HepG2 (cell line): ENCODE measurements around the gene BAZ1A. TPM values are rescaled to one million over a fixed set of nuclear protein-coding genes. Genes with fewer than 3 reads are reported as not detected.

ENCODE experiments used
- ATF7 ChIP-seq, 2 experiments: fragments of 450-650 bp in 1 of 2; sonication (generic) in 1 of 2; formaldehyde crosslinking in 1 of 2; IDR thresholded peaks; 2 replicates each; pipeline versions ENCODE4 v1.4.0 to v1.6.1; 2016 to 2020; ENCODE audit warnings: antibody characterized with exemption in 1 of 2, mild to moderate bottlenecking in 1 of 2, missing genetic modification reagents in 1 of 2
- ATF7-NPFF ChIP-seq: sonication (generic); formaldehyde crosslinking; IDR thresholded peaks from 2 replicates; pipeline ENCODE4 v1.8.1; 2023; ENCODE audit warnings: mild to moderate bottlenecking, low read depth, missing genetic modification reagents, moderate library complexity
- DNMT3B ChIP-seq: conservative IDR thresholded peaks from 2 replicates; pipeline ENCODE4 v1.6.1; 2016; ENCODE audit warnings: missing biosample characterization, control low read depth
- FOXO1 ChIP-seq: sonication (generic); formaldehyde crosslinking; IDR thresholded peaks from 2 replicates; pipeline ENCODE4 v1.4.0; 2020; ENCODE audit warnings: missing genetic modification reagents
- MLLT10 ChIP-seq: sonication (generic); formaldehyde crosslinking; IDR thresholded peaks from 2 replicates; pipeline ENCODE4 v1.4.0; 2020; ENCODE audit warnings: missing genetic modification reagents
- NCOA5 ChIP-seq: sonication (generic); formaldehyde crosslinking; IDR thresholded peaks from 2 replicates; pipeline ENCODE4 v1.4.0; 2020; ENCODE audit warnings: missing genetic modification reagents
- SAP130 ChIP-seq: IDR thresholded peaks from 2 replicates; pipeline ENCODE4 v1.6.1; 2016; ENCODE audit warnings: low read depth
- SIN3A ChIP-seq: IDR thresholded peaks from 2 replicates; pipeline ENCODE4 v1.6.1; 2011; ENCODE audit warnings: low read depth, mild to moderate bottlenecking, control low read depth, low read length, borderline replicate concordance
- SIN3B ChIP-seq: fragments of 150-350 bp; IDR thresholded peaks from 2 replicates; pipeline ENCODE4 v1.6.1; 2014; ENCODE audit warnings: low read length
- SP1 ChIP-seq, 2 experiments: fragments of 450-650 bp in 1 of 2; sonication (generic) in 1 of 2; formaldehyde crosslinking in 1 of 2; IDR thresholded peaks; 2 replicates each; pipeline versions ENCODE4 v1.4.0 to v1.6.1; 2016 to 2020; ENCODE audit warnings: missing genetic modification reagents in 1 of 2
- XRCC5 ChIP-seq: fragments of 200-400 bp; formaldehyde crosslinking; optimal IDR thresholded peaks from 2 replicates; pipeline ENCODE3; 2017; ENCODE audit warnings: mild to moderate bottlenecking, low read length
- ZNF121 ChIP-seq: sonication (generic); formaldehyde crosslinking; IDR thresholded peaks from 2 replicates; pipeline ENCODE4 v1.5.0; 2020; ENCODE audit warnings: mild to moderate bottlenecking, missing genetic modification reagents
- ZNF230 ChIP-seq: sonication (generic); formaldehyde crosslinking; IDR thresholded peaks from 2 replicates; pipeline ENCODE4 v1.4.0; 2020; ENCODE audit warnings: mild to moderate bottlenecking, missing genetic modification reagents
- ZNF816 ChIP-seq: sonication (generic); formaldehyde crosslinking; IDR thresholded peaks from 2 replicates; pipeline ENCODE4 v1.8.0; 2022; ENCODE audit warnings: missing genetic modification reagents, mild to moderate bottlenecking, borderline replicate concordance
- ZNF879 ChIP-seq: sonication (generic); formaldehyde crosslinking; IDR thresholded peaks from 2 replicates; pipeline ENCODE4 v1.8.1; 2023; ENCODE audit warnings: missing genetic modification reagents
- ZSCAN21 ChIP-seq: sonication (generic); formaldehyde crosslinking; IDR thresholded peaks from 2 replicates; pipeline ENCODE4 v1.8.0; 2022; ENCODE audit warnings: mild to moderate bottlenecking, missing genetic modification reagents, moderate library complexity, borderline replicate concordance
- polyA plus RNA-seq, 8 experiments: library from polyadenylated mRNA; depleted of rRNA in 3 of 8; stranded (reverse) in 7 of 8; unstranded in 1 of 8; fragments of >200 nt; fragmentation: Illumina TruSeq in 4 of 8; extraction: Trizol in 4 of 8; gene quantifications; 2 replicates each; pipeline versions ENCODE4 v1.2.1 to v1.2.3, GENCODE V29; 2011 to 2016; ENCODE audit warnings: low read depth in 4 of 8, missing spikeins in 1 of 8, mixed read lengths in 1 of 8; ENCODE audit not compliant: insufficient read depth in 1 of 8
- total RNA-seq, 5 experiments: library from RNA; depleted of rRNA; stranded (reverse); fragments of >200 nt; fragmentation: Illumina TruSeq; extraction: Trizol; gene quantifications; 2 replicates each; pipeline ENCODE4 v1.2.3, GENCODE V29; 2016; ENCODE audit warnings: low read depth in 1 of 5
- TF ChIP-seq, protein P1 (sequence below): sonication (generic); formaldehyde crosslinking; conservative IDR thresholded peaks from 2 replicates; pipeline ENCODE4 v1.8.0; 2022; ENCODE audit warnings: mild to moderate bottlenecking, moderate library complexity, missing genetic modification reagents
- TF ChIP-seq, protein P2 (sequence below), 2 experiments: sonication (generic) in 1 of 2; formaldehyde crosslinking in 1 of 2; IDR thresholded peaks; 2 replicates each; pipeline versions ENCODE4 v1.4.0 to v1.6.1; 2018 to 2020; ENCODE audit warnings: missing genetic modification reagents in 2 of 2, borderline replicate concordance in 1 of 2, low read depth in 1 of 2, mild to moderate bottlenecking in 1 of 2, missing biosample characterization in 1 of 2
- TF ChIP-seq, protein P3 (sequence below): sonication (generic); formaldehyde crosslinking; IDR thresholded peaks from 2 replicates; pipeline ENCODE4 v1.4.0; 2020; ENCODE audit warnings: missing genetic modification reagents
- TF ChIP-seq, protein P4 (sequence below): sonication (generic); formaldehyde crosslinking; IDR thresholded peaks from 2 replicates; pipeline ENCODE4 v1.4.0; 2020; ENCODE audit warnings: mild to moderate bottlenecking, missing genetic modification reagents
- TF ChIP-seq, protein P5 (sequence below): sonication (generic); formaldehyde crosslinking; IDR thresholded peaks from 2 replicates; pipeline ENCODE4 v1.4.0; 2020; ENCODE audit warnings: mild to moderate bottlenecking, missing genetic modification reagents, borderline replicate concordance

Gene BAZ1A
- total and polyA plus RNA-seq, 2 of the 13 experiments (the other 11 are each of a cell fraction or from before 2014, with no cell fraction given) = 20.9 to 56.8 TPM

DNA sequence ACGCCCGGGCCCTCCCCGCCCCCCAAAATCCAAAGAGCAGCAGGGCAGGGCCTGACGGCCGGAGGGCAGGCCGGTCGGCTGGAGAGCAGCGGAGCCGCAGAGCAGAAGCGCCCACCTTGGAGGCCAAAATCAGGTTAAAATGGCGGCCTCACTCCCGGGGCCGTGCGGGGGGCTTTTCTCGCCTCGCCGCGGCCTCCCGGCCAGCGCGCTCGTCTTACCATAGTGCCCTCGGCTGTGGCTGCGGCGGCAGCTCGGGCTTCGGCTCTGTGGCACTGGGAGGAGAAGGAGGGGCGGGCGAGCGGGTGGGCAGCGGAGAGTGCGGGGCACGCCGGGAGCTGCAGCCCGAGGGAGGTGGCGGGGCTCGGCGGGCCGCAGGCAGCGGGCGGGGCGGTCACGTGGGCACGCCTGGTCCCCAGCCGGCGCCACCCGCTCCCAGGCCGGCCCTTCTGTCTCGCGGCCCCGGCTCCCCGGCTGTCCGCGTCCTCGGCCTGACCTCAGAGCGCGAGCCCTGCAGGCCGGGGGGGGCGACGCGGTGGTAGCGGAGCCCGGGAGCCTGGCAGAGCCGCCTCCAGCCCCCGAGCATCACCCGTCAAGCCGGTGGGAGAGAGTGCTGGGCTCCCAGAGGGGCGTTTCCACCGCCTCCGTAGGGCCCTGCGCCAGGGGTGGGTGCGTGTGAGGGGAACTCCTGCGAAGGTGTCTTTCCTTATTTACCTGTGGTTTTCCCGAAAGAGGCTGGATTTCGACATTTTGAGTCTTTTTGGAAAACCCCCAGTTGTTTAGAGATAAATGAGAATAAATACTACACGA is 160.6 kb downstream of the BAZ1A start, which contains the start of gene CFL2 (continued):
- TF ChIP-seq SIN3B (0 out of 2 replicates have a peak, but pooled peaks have one; percentile 29), ZNF879 (peak; percentile 97), ZSCAN21 (CRISPR knock-in tag) (peak; percentile 98), ZNF230 (CRISPR knock-in tag) (peak; percentile 98), NCOA5 (no peak), ZNF121 (peak; percentile 14; the same call in 1 of the 2 replicates), ATF7 (IDR thresholded peaks at IDR 0.05) (no peak), ATF7 (CRISPR knock-in tag; IDR thresholded peaks at IDR 0.05) (0 out of 2 replicates have a peak, but pooled peaks have one; percentile 54), SAP130 (CRISPR knock-in tag) (peak; percentile 88), XRCC5 (peak; percentile 85), MLLT10 (CRISPR knock-in tag) (no peak), ATF7-NPFF (peak; percentile 95; the same call in 1 of the 2 replicates), SP1 (IDR thresholded peaks at IDR 0.05) (no peak), SP1 (CRISPR knock-in tag; IDR thresholded peaks at IDR 0.05) (peak; percentile 60), DNMT3B (CRISPR knock-in tag) (no peak), ZNF816 (CRISPR knock-in tag) (peak; percentile 98), FOXO1 (CRISPR knock-in tag) (peak; percentile 72), SIN3A (peak; percentile 46; the same call in 1 of the 2 replicates)
- TF ChIP-seq, protein P1, sequence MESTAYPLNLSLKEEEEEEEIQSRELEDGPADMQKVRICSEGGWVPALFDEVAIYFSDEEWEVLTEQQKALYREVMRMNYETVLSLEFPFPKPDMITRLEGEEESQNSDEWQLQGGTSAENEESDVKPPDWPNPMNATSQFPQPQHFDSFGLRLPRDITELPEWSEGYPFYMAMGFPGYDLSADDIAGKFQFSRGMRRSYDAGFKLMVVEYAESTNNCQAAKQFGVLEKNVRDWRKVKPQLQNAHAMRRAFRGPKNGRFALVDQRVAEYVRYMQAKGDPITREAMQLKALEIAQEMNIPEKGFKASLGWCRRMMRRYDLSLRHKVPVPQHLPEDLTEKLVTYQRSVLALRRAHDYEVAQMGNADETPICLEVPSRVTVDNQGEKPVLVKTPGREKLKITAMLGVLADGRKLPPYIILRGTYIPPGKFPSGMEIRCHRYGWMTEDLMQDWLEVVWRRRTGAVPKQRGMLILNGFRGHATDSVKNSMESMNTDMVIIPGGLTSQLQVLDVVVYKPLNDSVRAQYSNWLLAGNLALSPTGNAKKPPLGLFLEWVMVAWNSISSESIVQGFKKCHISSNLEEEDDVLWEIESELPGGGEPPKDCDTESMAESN (CRISPR knock-in tag) = peak; percentile 86
- TF ChIP-seq, protein P2, sequence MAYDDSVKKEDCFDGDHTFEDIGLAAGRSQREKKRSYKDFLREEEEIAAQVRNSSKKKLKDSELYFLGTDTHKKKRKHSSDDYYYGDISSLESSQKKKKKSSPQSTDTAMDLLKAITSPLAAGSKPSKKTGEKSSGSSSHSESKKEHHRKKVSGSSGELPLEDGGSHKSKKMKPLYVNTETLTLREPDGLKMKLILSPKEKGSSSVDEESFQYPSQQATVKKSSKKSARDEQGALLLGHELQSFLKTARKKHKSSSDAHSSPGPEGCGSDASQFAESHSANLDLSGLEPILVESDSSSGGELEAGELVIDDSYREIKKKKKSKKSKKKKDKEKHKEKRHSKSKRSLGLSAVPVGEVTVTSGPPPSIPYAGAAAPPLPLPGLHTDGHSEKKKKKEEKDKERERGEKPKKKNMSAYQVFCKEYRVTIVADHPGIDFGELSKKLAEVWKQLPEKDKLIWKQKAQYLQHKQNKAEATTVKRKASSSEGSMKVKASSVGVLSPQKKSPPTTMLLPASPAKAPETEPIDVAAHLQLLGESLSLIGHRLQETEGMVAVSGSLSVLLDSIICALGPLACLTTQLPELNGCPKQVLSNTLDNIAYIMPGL (CRISPR knock-in tag; IDR thresholded peaks at IDR 0.05; ENCODE audit: borderline replicate concordance in 1 of 2, low read depth in 1 of 2) = peak; percentile 87 to 96; a peak in 3 of 4 replicates
- TF ChIP-seq, protein P3, sequence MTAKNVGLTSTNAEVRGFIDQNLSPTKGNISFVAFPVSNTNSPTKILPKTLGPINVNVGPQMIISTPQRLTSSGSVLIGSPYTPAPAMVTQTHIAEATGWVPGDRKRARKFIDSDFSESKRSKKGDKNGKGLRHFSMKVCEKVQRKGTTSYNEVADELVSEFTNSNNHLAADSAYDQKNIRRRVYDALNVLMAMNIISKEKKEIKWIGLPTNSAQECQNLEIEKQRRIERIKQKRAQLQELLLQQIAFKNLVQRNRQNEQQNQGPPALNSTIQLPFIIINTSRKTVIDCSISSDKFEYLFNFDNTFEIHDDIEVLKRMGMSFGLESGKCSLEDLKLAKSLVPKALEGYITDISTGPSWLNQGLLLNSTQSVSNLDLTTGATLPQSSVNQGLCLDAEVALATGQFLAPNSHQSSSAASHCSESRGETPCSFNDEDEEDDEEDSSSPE (CRISPR knock-in tag) = no peak
- TF ChIP-seq, protein P4, sequence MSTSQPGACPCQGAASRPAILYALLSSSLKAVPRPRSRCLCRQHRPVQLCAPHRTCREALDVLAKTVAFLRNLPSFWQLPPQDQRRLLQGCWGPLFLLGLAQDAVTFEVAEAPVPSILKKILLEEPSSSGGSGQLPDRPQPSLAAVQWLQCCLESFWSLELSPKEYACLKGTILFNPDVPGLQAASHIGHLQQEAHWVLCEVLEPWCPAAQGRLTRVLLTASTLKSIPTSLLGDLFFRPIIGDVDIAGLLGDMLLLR (CRISPR knock-in tag) = peak; percentile 94
- TF ChIP-seq, protein P5, sequence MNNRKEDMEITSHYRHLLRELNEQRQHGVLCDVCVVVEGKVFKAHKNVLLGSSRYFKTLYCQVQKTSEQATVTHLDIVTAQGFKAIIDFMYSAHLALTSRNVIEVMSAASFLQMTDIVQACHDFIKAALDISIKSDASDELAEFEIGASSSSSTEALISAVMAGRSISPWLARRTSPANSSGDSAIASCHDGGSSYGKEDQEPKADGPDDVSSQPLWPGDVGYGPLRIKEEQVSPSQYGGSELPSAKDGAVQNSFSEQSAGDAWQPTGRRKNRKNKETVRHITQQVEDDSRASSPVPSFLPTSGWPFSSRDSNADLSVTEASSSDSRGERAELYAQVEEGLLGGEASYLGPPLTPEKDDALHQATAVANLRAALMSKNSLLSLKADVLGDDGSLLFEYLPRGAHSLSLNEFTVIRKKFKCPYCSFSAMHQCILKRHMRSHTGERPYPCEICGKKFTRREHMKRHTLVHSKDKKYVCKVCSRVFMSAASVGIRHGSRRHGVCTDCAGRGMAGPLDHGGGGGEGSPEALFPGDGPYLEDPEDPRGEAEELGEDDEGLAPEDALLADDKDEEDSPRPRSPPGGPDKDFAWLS (CRISPR knock-in tag) = peak; percentile 76; the same call in 1 of the 2 replicates
